ENCODE results near the gene NHSL2.
"Not testable (repeated sequence)": the region's sequence is repeated elsewhere in the genome, so short reads cannot be mapped to it uniquely, and the experiment has no call there.

Gene NHSL2

DNA sequence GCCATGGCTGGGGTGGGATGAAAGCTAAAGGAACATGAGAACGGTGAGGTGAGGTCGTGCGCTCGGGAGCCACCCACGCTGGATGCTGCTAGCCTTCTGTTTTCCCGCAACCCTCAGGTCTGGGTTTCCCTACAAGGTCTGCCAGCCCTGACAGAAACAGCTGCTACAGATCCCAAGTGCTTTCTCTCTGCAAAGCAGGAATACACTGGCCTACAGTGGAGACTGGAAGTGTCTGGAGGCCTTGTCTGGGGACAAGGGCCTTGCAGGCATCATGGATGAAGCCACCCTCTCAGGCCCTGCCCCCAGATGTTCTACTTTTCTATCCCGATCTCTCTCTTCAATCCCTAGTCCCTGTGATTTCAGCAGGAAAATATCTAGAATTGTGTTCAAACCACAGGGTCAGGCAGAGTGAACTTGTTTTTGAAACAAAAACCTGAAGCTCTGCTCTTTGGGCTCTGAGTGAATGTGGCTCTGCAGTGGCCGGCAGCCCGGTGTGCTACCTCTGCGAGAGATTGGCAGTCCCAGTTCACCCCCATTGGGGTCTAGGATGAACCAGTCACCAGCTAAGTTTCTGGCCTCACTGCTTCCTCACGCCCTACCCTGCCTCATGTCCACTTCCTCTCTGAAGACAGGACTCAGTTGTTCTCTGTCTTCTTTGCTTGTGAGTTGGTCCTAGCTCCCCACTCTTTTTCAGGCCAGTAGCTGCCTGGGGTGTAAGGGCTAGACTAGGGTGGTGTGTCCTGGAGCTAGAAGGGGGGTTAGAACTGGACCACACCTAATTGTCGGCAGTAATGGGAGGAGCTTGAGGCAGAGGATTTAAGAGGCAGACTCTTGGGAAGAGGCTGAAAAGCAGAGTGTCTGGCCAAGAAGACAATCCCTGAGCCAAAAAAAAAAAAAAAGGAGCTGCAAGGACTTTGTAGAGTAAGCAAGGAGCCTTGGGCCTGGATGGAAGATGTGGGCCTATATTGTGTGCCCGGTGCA lies 131.5 kb downstream of the NHSL2 start:
- DNase-seq (ENCODE audit: low read depth in 2 of 2): no peak

DNA sequence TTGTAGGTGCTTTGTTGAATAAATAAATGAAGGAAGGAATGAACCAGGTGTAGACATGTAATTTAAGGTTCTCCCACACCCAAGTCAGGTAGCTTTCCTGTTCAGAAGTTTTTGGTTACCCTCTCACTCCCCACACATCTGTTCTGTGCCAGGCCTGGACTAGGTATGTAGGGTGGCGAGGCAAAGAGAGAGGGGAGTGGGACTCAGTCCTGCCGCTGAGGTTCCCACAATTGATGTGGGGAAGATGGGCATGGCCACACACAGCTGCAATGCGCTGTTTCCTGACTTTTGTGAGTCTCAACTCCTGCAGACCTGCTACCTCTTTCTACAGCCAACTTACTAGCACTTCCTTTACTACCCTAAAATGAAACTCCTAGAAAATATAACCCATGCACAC lies 132.2 kb downstream of the NHSL2 start:
- DNase-seq (ENCODE audit: low read depth in 2 of 2): no peak

DNA sequence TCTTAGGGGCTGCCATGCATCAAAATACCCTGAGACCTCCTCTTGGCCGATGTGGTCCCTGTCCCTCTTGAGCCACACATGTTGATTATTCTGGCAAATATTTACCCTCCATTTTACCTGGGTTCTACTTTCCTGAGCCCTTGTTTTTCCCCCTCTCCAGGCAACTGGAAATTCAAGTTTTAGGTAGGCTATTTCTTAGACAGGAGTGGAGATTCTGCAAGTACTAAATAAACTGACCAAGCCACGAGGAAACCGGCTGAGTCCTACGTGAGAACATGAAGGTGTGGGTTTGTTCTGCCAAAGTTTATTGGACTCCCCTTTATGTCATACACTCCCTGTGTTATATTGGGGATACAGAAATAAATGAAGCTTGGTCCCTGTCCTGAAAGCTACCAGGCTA lies 133.0 kb downstream of the NHSL2 start:
- no peak for DNase-seq (ENCODE audit: low read depth in 2 of 2)

DNA sequence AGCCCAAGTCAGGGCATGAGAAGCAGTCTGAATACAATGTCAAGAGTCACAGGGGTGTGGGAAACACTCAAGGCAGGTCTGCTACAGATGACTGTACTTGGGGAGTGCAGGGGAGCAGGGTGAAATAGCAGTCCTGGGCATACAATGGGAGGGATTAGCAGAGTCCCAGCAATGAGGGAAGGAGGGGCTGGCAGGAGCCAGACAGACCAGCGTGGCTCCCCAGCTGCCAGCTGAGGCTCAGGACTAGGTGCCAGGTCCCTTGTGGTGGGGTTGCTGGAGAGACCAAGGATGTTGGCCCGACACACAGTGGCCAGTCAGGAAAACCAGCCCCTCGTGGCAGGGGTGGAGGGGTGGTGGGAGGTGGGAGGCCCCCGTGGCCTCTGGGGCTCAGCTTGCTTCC lies 134.5 kb downstream of the NHSL2 start:
- DNase-seq (ENCODE audit: low read depth in 2 of 2): no peak

DNA sequence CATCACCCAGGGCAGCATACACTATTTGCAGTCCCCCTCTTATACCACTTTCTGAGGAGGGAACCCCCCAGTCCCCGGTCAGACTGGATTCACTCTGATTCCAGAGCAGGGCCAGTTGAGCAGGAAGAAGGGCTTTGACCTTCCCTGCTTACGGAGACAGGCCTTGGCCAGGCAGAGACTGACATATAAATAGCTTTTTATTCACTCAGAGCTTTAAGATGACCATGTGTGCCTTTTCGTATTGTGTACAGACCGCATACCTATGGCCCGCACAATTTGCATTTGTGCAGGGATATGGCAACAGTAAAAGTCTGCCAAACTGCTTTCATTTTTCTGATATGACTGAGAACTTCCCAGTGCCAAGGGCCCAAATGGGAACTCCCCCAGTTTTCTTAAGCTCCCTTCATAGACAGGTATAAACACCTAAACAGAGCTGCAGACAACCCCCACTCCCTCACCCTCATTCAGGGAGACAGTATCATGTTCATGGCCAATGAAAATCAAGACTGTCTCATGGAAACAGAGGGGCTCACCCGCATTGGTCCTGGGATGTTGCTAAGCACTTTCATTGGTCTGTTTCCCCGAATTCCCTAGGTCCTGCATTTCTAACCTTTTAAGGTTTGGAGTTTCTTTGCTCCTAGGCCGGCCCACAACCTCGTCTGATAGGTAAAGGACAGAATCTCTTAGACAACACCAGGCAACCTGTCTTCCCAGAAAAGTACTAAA lies 135.1 kb downstream of the NHSL2 start:
- DNase-seq (ENCODE audit: low read depth in 2 of 2): no peak

DNA sequence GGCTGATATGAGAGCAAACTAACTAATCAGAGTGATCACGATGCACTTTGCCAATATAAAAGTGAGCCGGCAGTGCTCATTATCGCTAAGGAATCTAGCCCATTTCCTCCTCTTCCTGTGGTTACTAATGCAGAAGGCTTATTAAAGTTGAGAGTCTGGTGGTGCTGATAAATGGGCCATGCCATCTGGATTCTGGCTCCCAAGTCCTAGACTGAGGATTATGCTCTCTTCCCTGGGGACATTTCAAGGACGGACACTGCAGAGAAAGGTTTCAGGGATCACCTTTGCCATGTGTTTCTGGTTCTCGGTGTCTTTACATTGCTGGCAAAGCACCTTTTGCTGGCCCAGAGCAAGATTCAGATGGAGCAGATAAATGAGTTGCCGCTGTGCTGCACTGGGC lies 135.8 kb downstream of the NHSL2 start:
- no peak for DNase-seq (ENCODE audit: low read depth in 2 of 2)

DNA sequence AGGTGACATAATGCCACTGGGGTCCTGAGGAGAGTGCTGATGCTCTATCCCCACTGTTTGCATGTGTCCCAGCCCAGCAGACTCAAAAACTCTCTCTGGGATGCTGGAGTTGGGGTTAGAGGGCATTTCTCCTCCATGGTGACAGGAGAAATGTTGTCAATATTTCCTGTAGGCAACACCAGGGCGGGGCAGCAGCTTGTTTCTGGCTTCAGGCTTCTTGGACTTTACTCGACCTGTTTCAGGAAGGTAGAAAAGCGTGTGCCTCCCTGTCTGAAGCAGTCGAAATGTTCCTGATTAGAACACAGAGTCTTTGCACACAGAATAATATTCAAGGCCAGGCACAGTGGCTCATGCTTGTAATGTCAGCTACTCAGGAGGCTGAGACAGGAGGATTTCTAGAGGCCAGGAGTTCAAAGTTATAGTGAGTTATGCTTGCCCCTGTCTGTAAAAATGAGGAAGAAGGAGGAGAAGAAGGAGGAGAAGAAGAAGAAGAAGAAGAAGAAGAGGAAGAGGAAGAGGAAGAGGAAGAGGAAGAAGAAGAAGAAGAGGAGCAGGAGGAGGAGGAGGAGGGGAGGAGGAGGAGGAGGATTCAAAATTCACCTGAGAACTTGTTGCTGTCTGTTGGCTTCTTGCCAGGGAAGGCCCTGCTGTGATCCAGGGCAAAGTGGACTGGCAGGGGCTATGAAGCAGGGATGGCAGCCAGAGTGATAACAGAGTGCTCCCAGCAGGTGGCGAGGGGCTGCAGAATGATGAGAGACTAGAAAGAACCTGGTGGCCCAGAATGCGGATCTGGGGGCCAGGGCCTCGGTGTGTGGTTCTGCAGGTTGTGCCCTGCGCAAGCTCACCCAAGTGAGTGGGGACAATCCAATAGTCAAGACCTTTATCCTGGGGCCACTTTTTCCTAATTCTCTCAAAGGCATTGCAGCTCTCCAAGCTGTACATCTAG lies 138.1 kb downstream of the NHSL2 start:
- DNase-seq (ENCODE audit: low read depth in 2 of 2): no peak

DNA sequence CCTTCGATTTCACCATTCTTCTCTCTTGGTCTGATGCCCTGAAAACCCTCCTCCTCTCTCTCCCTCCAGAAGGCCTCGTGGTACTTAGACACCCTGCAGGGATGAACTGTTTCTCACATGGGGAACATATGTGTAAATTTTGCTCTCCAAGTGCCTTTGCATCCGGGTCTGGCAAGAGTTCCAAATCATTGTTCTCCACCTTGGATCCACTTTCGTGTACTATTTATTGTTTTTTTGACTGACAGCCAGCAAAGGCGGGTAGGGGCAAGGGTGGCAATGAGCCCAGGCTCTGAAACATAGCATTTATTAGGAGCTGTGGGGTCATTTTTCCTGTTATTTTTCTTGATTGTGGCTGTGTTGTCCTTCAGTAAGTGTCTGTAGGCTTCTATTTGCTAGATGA lies 139.4 kb downstream of the NHSL2 start:
- DNase-seq (ENCODE audit: low read depth in 2 of 2): no peak

DNA sequence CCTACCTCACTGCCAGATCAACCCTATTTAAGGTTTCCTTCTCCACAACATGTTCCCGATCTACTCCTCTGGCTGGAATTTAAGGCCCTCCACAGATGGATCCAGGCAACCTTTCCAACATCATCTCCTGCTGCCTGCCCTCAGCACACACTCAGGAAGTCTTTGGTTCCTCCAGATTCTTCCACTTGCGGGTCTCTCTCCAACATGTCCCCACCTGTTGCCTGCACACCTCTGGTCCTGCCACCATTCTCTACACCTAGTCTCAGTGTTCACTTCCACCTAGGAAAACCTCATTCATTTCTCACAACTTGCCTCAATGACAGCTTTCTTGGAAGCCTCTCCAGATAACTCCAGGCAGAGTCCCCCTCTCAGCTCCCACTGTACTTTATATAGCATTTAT lies 140.9 kb downstream of the NHSL2 start:
- DNase-seq (ENCODE audit: low read depth in 2 of 2): no peak

DNA sequence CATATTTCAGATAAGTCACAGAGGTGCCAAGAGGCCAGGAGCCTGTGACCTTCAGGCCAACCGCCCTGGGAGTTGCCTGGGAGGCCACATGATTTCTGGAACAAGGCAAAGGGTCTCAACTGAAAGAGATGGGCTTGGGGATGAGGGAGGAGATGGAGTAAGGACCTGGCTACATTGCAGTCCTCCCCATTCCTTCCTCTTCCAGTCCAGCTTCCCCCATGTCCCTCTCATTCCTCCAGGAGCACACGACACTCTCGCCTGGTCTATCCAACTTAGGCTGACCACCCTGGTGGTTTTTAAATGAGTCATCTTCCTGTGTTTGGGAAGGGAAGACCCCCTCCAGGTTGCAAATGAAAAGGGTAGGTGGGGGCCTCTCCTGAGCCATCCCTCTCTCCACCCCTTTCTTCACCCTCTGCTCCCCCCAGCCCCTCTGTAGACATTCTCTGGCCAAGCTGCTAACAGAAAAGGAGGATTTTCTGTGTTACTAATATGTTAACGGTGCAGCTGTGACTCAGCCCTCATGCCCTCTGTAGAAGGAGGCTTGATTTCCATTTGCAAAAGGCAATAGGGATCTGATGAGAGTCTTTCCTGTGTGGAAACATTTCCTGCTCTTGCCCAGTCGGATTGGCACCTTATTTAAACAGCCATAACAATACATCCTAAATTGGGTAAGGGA lies 141.9 kb downstream of the NHSL2 start:
- DNase-seq (ENCODE audit: low read depth in 2 of 2): no peak

DNA sequence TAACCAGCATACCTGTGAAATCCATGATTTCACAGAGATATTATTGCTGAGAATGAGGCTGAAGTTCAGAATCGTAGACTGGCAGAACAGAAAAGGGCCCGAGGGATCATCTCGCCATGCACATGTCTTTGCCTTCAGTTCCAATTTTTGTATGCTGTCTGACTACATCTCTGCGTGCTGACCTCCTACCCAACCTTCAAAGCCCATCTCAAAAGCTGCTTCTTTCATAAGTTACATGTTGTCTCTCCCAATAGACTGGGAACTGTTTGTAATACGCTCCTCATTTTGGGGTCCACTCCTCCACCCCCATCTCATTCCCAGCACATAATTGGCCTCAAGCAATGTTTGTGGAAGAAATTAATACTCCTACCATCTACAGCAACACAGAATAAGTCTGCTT lies 142.9 kb downstream of the NHSL2 start:
- no peak for DNase-seq (ENCODE audit: low read depth in 2 of 2)

DNA sequence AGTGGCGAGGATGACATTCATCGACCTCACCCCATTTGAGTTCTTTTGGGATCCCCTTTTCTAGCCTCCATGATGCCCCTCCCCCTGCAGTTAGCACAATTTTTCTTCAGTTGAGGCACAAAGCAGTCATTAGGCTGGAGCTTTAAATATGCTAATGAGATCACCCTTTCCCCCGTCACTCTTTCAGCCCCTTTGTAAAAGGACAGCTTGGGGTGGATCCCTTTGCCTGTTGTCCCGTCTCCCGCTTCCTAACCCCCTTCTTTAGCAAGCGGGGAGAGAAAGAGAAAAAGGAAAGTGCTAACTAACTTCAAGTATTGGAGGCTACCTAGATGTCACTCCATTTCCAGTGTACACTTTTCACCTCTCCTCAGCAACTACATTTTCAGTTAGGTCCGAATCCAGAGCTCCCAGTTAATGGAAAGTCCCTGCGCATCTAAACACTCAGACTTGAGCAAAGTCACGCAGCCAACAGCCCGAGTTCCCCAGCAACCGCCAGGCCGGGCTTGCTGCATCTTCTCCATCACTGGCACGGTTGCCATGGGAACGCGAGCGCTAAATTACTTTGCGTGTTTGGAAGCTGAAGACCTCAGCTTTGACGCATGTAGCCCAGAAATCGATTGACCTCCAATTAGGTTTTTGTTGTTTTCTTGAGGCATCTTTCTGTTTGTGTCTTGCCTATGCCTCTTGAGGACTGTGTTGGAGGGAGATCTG lies 144.3 kb downstream of the NHSL2 start:
- no peak for DNase-seq (ENCODE audit: low read depth in 2 of 2)

DNA sequence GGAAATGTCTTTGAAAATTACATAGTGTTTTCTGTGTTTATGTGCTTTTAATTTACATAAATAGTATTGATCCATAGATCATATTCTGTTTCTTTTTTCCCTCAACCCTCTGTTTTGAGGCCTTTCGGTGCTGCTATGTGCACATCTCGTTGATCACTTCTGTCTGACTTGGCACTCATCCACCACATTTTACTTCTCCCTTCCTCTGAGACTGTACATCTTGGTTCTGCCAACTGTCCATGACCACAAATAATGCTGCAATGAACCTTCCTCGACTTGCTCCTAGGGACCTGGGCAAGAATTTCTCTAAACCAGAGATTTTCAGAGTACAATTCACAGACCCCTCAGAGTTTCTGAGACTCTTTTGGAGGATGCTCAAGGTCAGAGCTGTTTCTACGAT lies 146.7 kb downstream of the NHSL2 start:
- no peak for DNase-seq (ENCODE audit: low read depth in 2 of 2)

DNA sequence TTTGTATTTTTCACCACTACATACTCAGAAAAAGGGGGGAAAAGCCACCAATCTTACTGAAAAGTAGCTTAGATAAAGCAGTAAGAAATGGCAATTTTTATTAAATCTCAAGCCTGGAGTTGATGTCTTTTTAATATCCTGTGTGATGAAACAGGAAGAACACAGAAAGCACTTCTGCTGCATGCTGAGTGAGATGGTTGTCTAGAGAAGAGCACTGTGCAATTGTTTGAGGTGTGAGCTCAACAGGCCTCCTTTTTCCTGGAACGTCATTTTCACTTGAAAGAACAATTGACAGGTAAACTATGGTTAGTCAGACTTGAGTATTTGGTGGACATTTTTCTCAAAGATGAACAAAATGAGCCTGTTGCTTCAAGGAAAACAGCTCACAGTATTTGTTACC lies 147.2 kb downstream of the NHSL2 start:
- no peak for DNase-seq (ENCODE audit: low read depth in 2 of 2)

DNA sequence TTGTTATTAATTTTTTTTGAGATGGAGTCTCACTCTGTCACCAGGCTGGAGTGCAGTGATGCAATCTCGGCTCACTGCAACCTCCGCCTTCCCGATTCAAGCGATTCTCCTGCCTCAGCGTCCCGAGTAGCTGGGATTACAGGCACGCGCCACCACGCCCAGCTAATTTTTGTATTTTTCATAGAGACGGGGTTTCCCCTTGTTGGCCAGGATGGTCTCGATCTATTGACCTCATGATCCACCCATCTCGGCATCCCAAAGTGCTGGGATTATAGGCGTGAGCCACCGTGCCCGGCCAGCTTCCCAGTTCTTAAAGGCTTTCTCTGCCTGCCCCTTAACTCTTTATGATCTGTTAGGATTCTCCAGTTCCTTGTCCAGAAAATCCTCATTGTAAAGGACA lies 147.7 kb downstream of the NHSL2 start:
- not testable (repeated sequence) for DNase-seq (ENCODE audit: low read depth in 2 of 2)

DNA sequence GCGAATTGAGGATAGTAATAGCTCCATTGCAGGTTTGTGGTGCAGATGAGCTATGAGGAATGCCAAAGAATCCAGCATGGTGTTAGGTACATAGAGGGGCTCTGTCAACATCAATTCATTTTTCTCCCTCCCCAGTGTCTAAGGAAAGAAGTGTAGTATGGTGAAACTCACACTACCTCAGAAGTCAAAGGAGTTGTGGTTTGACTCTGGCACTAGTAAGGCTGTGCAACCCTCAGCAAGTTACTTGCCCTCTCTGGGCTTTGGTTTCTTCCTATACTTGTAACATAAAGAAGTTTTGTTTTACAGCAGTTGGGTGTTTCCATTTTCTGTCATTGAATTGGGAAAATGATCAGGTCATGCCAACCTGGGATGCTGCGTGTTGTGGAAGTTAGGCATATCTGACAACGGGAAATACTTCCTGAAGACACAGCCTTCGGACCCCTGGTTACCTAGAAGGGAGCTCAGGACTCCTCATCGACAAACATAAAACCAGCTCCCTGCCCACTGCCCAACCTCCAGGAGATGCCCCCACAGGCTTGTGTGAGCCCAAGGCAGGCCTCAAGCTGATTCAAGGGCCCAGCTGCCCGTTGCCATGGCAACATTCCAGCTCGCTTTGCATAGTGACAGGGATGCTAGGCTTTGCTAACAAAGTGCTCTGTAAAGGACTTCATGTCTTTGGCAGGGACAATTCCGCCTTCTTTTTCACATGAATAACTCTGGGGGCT lies 149.7 kb downstream of the NHSL2 start:
- DNase-seq (ENCODE audit: low read depth in 2 of 2): no peak

DNA sequence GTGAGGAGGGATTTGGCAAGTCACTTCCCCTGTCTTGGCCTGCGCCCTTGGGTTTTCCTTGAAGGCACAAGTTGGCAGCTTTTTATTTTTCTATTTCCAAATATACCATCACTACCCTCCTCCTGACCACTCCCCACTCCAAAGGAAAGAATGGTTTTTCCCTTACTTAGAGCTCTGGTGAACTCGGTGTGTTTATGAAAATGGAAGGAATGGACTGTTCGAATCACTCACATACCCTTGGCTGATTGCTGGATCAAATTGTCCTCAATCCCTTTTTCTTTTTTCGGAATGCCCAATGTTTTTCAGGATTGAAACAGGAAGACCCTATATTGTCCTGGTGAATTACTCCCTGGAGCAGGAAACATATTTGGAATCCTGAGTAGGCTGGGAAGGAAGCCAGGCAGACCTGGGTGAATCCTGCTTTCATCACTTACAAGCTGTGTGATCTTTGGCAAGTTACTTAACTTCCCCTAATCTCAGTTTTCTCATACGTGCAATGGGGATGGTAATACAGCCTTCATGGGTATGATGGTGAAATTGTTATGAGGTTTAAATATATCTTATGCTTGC lies 150.4 kb downstream of the NHSL2 start:
- DNase-seq (ENCODE audit: low read depth in 2 of 2): no peak

DNA sequence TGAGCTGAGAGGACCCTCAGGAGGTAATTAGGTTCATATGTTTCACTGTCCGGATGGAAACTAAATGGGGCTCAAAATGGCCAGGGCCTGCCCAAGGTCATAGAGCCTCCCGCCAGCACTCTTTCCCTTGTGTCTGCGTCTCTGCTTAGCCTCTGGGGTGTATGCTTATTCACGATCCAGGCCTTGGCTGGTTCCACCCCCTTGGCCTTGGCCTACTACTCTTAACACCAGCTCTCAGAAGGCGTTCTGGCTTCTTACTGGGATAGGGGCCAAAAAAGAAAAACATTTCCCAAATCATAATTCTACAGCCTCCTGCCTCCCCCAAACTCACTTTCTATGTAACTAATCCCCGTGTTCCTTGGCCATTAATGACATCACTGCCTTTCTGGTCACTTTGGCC lies 152.3 kb downstream of the NHSL2 start:
- DNase-seq (ENCODE audit: low read depth in 2 of 2): no peak

DNA sequence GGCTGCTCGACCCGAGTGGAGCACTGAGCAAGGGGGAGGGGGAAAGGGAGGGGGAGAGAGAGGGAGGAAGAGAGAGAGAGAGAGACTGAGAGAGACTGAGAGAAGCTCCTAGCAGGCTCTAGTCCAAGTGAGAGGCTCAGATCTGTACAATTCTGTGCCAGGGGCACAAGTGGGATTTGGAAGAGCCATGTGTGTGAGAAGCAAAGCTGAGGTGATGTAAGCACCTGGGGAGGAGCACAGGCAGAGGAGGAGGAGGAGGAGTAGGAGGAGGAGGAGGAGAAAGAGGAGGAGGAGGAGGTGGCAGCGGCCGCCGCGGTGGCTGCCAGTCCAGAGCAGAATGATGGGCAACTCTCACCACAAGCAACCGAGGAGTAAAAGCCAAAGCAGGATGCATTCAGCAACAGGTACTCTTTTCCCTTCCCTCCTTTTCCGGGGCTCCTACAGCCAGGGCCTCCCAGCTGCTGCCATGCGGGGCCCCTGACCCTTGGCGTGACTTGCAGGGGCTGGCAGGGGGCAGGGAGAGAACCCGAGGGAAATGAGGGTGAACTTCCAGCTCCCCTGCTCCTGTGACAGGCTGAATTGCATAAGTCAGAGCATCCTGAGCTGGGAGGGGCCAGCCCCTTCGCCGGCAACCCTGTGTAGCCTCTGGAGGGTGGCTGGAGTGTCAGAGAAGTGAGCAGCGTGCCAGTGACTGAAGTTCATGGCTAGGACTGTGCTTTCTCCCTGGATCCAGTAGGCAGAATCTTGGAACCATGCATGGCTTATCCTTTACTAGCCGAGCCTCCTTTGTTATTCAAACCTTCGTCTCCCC lies 158.9 kb downstream of the NHSL2 start:
- DNase-seq (ENCODE audit: low read depth in 2 of 2): no peak
